HepG2 (cell line): ENCODE data around the gene SPHK2. TPM values are rescaled to one million over a fixed set of nuclear protein-coding genes. Genes with fewer than 3 reads are reported as not detected.

Source experiments
- FOSL2 ChIP-seq: sonication (generic); formaldehyde crosslinking; IDR thresholded peaks from 2 replicates; pipeline ENCODE4 v1.4.0; 2020; ENCODE audit warnings: missing genetic modification reagents
- IRF1 ChIP-seq: sonication (generic); formaldehyde crosslinking; IDR thresholded peaks from 2 replicates; pipeline ENCODE4 v1.4.0; 2020; ENCODE audit warnings: low read depth, mild to moderate bottlenecking, missing genetic modification reagents
- KLF16 ChIP-seq, 2 experiments: sonication (generic) in 1 of 2; formaldehyde crosslinking in 1 of 2; IDR thresholded peaks; 2 replicates each; pipeline versions ENCODE4 v1.6.1 to v1.8.0; 2016 to 2023; ENCODE audit warnings: missing genetic modification reagents in 2 of 2, missing compliant biosample characterization in 1 of 2
- REL ChIP-seq: sonication (generic); formaldehyde crosslinking; conservative IDR thresholded peaks from 2 replicates; pipeline ENCODE4 v1.8.0; 2022; ENCODE audit warnings: mild to moderate bottlenecking, missing genetic modification reagents, moderate library complexity
- RFX3 ChIP-seq: IDR thresholded peaks from 2 replicates; pipeline ENCODE4 v1.6.1; 2016; ENCODE audit warnings: missing biosample characterization, missing genetic modification reagents
- RFXANK ChIP-seq: IDR thresholded peaks from 2 replicates; pipeline ENCODE4 v1.6.1; 2016
- SATB2 ChIP-seq: sonication (generic); formaldehyde crosslinking; IDR thresholded peaks from 2 replicates; pipeline ENCODE4 v1.5.0; 2020; ENCODE audit warnings: missing genetic modification reagents
- SMAD9 ChIP-seq: sonication (generic); formaldehyde crosslinking; IDR thresholded peaks from 2 replicates; pipeline ENCODE4 v1.5.1; 2020; ENCODE audit warnings: mild to moderate bottlenecking, missing genetic modification reagents
- TERF1 ChIP-seq: sonication (generic); formaldehyde crosslinking; IDR thresholded peaks from 2 replicates; pipeline ENCODE4 v1.8.0; 2022; ENCODE audit warnings: mild to moderate bottlenecking, missing genetic modification reagents, moderate library complexity
- ZBTB25 ChIP-seq: IDR thresholded peaks from 2 replicates; pipeline ENCODE4 v1.6.1; 2018; ENCODE audit warnings: missing genetic modification reagents
- ZKSCAN5 ChIP-seq: sonication (generic); formaldehyde crosslinking; IDR thresholded peaks from 2 replicates; pipeline ENCODE4 v1.5.1; 2020; ENCODE audit warnings: mild to moderate bottlenecking, missing genetic modification reagents
- ZNF30 ChIP-seq: sonication (generic); formaldehyde crosslinking; IDR thresholded peaks from 2 replicates; pipeline ENCODE4 v1.5.0; 2020; ENCODE audit warnings: mild to moderate bottlenecking, missing genetic modification reagents
- ZNF329 ChIP-seq: sonication (generic); formaldehyde crosslinking; IDR thresholded peaks from 2 replicates; pipeline ENCODE4 v1.9.0; 2021; ENCODE audit warnings: low read depth, mild to moderate bottlenecking, missing genetic modification reagents
- ZNF335 ChIP-seq: sonication (generic); formaldehyde crosslinking; IDR thresholded peaks from 2 replicates; pipeline ENCODE4 v1.4.0; 2020; ENCODE audit warnings: missing genetic modification reagents
- ZNF34 ChIP-seq: sonication (generic); formaldehyde crosslinking; IDR thresholded peaks from 2 replicates; pipeline ENCODE4 v1.4.0; 2020; ENCODE audit warnings: mild to moderate bottlenecking, missing genetic modification reagents, borderline replicate concordance
- ZNF546 ChIP-seq: sonication (generic); formaldehyde crosslinking; conservative IDR thresholded peaks from 2 replicates; pipeline ENCODE4 v1.8.1; 2023; ENCODE audit warnings: mild to moderate bottlenecking, missing genetic modification reagents
- ZNF564 ChIP-seq: sonication (generic); formaldehyde crosslinking; IDR thresholded peaks from 2 replicates; pipeline ENCODE4 v1.8.1; 2023; ENCODE audit warnings: mild to moderate bottlenecking, missing genetic modification reagents
- ZNF891 ChIP-seq: sonication (generic); formaldehyde crosslinking; IDR thresholded peaks from 2 replicates; pipeline ENCODE4 v1.5.0; 2020; ENCODE audit warnings: mild to moderate bottlenecking, missing genetic modification reagents
- ZSCAN12 ChIP-seq: sonication (generic); formaldehyde crosslinking; IDR thresholded peaks from 2 replicates; pipeline ENCODE4 v1.9.0; 2021; ENCODE audit warnings: mild to moderate bottlenecking, missing genetic modification reagents
- polyA plus RNA-seq, 8 experiments: library from polyadenylated mRNA; depleted of rRNA in 3 of 8; stranded (reverse) in 7 of 8; unstranded in 1 of 8; fragments of >200 nt; fragmentation: Illumina TruSeq in 4 of 8; extraction: Trizol in 4 of 8; gene quantifications; 2 replicates each; pipeline versions ENCODE4 v1.2.1 to v1.2.3, GENCODE V29; 2011 to 2016; ENCODE audit warnings: low read depth in 4 of 8, missing spikeins in 1 of 8, mixed read lengths in 1 of 8; ENCODE audit not compliant: insufficient read depth in 1 of 8
- total RNA-seq, 5 experiments: library from RNA; depleted of rRNA; stranded (reverse); fragments of >200 nt; fragmentation: Illumina TruSeq; extraction: Trizol; gene quantifications; 2 replicates each; pipeline ENCODE4 v1.2.3, GENCODE V29; 2016; ENCODE audit warnings: low read depth in 1 of 5
- TF ChIP-seq, protein P1 (sequence below): sonication (generic); formaldehyde crosslinking; IDR thresholded peaks from 2 replicates; pipeline ENCODE4 v1.8.1; 2023; ENCODE audit warnings: missing genetic modification reagents, inconsistent platforms, borderline replicate concordance
- TF ChIP-seq, protein P2 (sequence below): sonication (generic); formaldehyde crosslinking; IDR thresholded peaks from 2 replicates; pipeline ENCODE4 v1.4.0; 2020; ENCODE audit warnings: missing genetic modification reagents
- TF ChIP-seq, protein P3 (sequence below): sonication (generic); formaldehyde crosslinking; IDR thresholded peaks from 2 replicates; pipeline ENCODE4 v1.8.0; 2022; ENCODE audit warnings: mild to moderate bottlenecking, missing genetic modification reagents, borderline replicate concordance
- TF ChIP-seq, protein P4 (sequence below): sonication (generic); formaldehyde crosslinking; IDR thresholded peaks from 2 replicates; pipeline ENCODE4 v1.5.0; 2020; ENCODE audit warnings: missing genetic modification reagents

SPHK2 gene
- total and polyA plus RNA-seq, 2 of the 13 experiments (the other 11 are each of a cell fraction or from before 2014, with no cell fraction given) = 2.9 to 14.4 TPM

DNA sequence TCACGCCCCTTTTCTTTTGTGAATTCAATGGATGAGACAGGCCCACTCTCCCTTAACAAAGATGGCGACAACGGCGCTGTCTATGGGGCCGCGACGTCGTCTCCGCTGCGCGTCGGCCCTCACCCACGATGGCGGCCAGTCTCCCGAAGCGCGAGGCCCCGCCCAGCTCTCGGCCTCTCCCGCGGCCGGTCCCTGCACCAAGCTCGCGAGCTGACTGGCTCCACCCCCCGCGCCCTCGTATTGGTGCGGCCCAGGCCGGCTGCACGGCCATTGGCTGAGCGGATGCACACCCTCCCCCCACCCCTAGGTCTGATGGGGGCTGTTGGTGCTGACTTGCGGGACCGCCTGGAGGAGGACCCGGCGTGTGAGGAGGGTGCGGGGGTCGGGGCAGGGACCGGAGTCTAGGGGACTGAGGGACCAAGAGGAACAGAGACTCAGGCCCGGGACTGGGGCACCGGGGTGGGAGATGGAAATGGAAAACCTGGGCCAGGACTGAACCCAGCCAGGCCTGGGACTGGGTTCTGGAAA is 4.8 kb downstream of the SPHK2 start (continued):
- no peak for TF ChIP-seq ZNF564 (CRISPR knock-in tag)
- TF ChIP-seq, protein P1, sequence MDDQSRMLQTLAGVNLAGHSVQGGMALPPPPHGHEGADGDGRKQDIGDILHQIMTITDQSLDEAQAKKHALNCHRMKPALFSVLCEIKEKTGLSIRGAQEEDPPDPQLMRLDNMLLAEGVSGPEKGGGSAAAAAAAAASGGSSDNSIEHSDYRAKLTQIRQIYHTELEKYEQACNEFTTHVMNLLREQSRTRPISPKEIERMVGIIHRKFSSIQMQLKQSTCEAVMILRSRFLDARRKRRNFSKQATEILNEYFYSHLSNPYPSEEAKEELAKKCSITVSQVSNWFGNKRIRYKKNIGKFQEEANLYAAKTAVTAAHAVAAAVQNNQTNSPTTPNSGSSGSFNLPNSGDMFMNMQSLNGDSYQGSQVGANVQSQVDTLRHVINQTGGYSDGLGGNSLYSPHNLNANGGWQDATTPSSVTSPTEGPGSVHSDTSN = no peak
- TF ChIP-seq ZNF34 (CRISPR knock-in tag) = no peak
- TF ChIP-seq ZNF335 = no peak
- no peak for TF ChIP-seq ZNF30 (CRISPR knock-in tag)
- no peak for TF ChIP-seq TERF1
- no peak for TF ChIP-seq ZKSCAN5 (CRISPR knock-in tag)
- TF ChIP-seq FOSL2 (CRISPR knock-in tag) = no peak; the same call in 1 of the 2 replicates
- TF ChIP-seq SATB2 = no peak
- TF ChIP-seq REL (CRISPR knock-in tag) = no peak
- TF ChIP-seq SMAD9 = no peak
- TF ChIP-seq, protein P2, sequence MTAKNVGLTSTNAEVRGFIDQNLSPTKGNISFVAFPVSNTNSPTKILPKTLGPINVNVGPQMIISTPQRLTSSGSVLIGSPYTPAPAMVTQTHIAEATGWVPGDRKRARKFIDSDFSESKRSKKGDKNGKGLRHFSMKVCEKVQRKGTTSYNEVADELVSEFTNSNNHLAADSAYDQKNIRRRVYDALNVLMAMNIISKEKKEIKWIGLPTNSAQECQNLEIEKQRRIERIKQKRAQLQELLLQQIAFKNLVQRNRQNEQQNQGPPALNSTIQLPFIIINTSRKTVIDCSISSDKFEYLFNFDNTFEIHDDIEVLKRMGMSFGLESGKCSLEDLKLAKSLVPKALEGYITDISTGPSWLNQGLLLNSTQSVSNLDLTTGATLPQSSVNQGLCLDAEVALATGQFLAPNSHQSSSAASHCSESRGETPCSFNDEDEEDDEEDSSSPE (CRISPR knock-in tag) = no peak
- TF ChIP-seq RFXANK (CRISPR knock-in tag) = no peak
- no peak for TF ChIP-seq ZBTB25
- TF ChIP-seq ZNF546 (CRISPR knock-in tag) = no peak
- TF ChIP-seq, protein P3, sequence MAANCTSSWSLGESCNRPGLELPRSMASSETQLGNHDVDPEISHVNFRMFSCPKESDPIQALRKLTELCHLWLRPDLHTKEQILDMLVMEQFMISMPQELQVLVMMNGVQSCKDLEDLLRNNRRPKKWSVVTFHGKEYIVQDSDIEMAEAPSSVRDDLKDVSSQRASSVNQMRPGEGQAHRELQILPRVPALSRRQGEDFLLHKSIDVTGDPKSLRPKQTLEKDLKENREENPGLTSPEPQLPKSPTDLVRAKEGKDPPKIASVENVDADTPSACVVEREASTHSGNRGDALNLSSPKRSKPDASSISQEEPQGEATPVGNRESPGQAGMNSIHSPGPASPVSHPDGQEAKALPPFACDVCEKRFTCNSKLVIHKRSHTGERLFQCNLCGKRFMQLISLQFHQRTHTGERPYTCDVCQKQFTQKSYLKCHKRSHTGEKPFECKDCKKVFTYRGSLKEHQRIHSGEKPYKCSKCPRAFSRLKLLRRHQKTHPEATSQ = no peak
- TF ChIP-seq ZSCAN12 (CRISPR knock-in tag) = no peak
- TF ChIP-seq RFX3 (CRISPR knock-in tag) = no peak
- TF ChIP-seq, protein P4, sequence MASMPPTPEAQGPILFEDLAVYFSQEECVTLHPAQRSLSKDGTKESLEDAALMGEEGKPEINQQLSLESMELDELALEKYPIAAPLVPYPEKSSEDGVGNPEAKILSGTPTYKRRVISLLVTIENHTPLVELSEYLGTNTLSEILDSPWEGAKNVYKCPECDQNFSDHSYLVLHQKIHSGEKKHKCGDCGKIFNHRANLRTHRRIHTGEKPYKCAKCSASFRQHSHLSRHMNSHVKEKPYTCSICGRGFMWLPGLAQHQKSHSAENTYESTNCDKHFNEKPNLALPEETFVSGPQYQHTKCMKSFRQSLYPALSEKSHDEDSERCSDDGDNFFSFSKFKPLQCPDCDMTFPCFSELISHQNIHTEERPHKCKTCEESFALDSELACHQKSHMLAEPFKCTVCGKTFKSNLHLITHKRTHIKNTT (CRISPR knock-in tag) = no peak
- no peak for TF ChIP-seq IRF1 (CRISPR knock-in tag)
- 0 out of 2 replicates have a peak, but pooled peaks have one; percentile 42 for TF ChIP-seq ZNF891
- 0 out of 4 replicates have a peak, but pooled peaks of 1 of the 2 experiments have one; percentile 16 for TF ChIP-seq KLF16 (CRISPR knock-in tag; IDR thresholded peaks at IDR 0.05)
- TF ChIP-seq ZNF329 (CRISPR knock-in tag) = no peak
